KMS-11 (cell line): ENCODE measurements around the gene ROPN1B.

Experiments used
- H2AFZ ChIP-seq: fragments of 200-600 bp; sonication (generic); 2 replicates; pipeline ENCODE4 v1.6.1; 2016; ENCODE audit warnings: antibody characterized with exemption, mixed run types, low read depth
- H3K27ac ChIP-seq: fragments of 200-600 bp; sonication (generic); 2 replicates; pipeline ENCODE4 v1.6.1; 2016; ENCODE audit warnings: mild to moderate bottlenecking, mixed run types
- H3K27me3 ChIP-seq: fragments of 200-600 bp; sonication (generic); 2 replicates; pipeline ENCODE4 v1.6.1; 2017; ENCODE audit warnings: mild to moderate bottlenecking, low read depth, mixed run types, moderate library complexity; ENCODE audit not compliant: insufficient read depth
- H3K36me3 ChIP-seq: fragments of 200-600 bp; sonication (generic); 2 replicates; pipeline ENCODE4 v1.6.1; 2017; ENCODE audit warnings: mild to moderate bottlenecking, mixed run types; ENCODE audit not compliant: insufficient read depth
- H3K4me1 ChIP-seq: fragments of 200-600 bp; sonication (generic); 2 replicates; pipeline ENCODE4 v1.6.1; 2016; ENCODE audit warnings: mild to moderate bottlenecking, low read depth, mixed run types; ENCODE audit not compliant: poor library complexity, severe bottlenecking
- H3K4me2 ChIP-seq: fragments of 200-600 bp; sonication (generic); 2 replicates; pipeline ENCODE4 v1.7.0; 2016; ENCODE audit warnings: mild to moderate bottlenecking, mixed run types
- H3K4me3 ChIP-seq: fragments of 200-600 bp; sonication (generic); IDR thresholded peaks from 2 replicates; pipeline ENCODE4 v1.6.1; 2017; ENCODE audit warnings: low read depth, low read length, mixed read lengths; ENCODE audit not compliant: insufficient read depth
- H3K79me2 ChIP-seq: fragments of 200-600 bp; sonication (generic); 2 replicates; pipeline ENCODE4 v1.6.1; 2016; ENCODE audit warnings: low read depth, mixed run types; ENCODE audit not compliant: insufficient read depth
- H3K9ac ChIP-seq: fragments of 200-600 bp; sonication (generic); 2 replicates; pipeline ENCODE4 v1.6.1; 2016; ENCODE audit warnings: mild to moderate bottlenecking, mixed run types
- H4K20me1 ChIP-seq: fragments of 200-600 bp; sonication (generic); 2 replicates; pipeline ENCODE4 v1.6.1; 2016; ENCODE audit warnings: mild to moderate bottlenecking, mixed run types; ENCODE audit not compliant: insufficient read depth
- TF ChIP-seq, protein P1 (sequence below): fragments of 200-600 bp; sonication (generic); conservative IDR thresholded peaks from 2 replicates; pipeline ENCODE4 v1.6.1; 2017; ENCODE audit warnings: low read depth, mild to moderate bottlenecking, antibody characterized with exemption, low read length, moderate library complexity, mixed read lengths

The ROPN1B gene

DNA sequence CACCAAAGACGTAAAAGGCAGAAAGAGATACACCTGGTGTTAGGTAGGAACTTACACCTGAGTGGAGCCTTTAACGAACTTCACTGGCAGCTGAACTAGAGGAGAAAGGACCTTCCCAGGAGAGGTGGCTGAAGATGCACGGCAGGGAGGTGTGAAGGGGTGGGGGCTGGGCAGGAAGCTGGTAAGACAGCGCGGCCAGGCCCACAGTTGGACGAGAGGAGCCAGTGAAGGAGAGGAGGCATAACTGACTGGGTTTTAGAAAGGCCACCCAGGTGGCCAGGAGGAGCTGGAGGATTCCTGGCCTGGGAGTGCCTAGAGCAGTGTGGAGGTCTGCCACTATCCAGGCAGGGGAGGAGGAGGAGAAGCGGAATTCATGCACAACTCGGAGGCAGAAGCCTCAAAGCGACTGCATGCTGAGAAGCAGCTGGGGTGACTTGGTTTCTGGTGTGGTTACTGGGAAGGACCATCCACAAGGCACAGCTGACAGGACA is 63.0 kb downstream of the ROPN1B start:
- H3K9ac ChIP-seq, result no peak overlapping the region
- no peaks in the 10 kb centered on the region for H3K36me3 ChIP-seq
- no peaks in the 10 kb centered on the region for H3K27me3 ChIP-seq

More for the DNA sequence above, 63.0 kb downstream of the ROPN1B start:
- H3K4me1 ChIP-seq, result no peaks in the 10 kb centered on the region
- no peak overlapping the region for H3K27ac ChIP-seq
- no peaks in the 10 kb centered on the region for H3K79me2 ChIP-seq
- no peaks in the 10 kb centered on the region for H4K20me1 ChIP-seq
- H3K4me2 ChIP-seq, result no peak overlapping the region
- no peak overlapping the region for H2AFZ ChIP-seq
- TF ChIP-seq, protein P1, sequence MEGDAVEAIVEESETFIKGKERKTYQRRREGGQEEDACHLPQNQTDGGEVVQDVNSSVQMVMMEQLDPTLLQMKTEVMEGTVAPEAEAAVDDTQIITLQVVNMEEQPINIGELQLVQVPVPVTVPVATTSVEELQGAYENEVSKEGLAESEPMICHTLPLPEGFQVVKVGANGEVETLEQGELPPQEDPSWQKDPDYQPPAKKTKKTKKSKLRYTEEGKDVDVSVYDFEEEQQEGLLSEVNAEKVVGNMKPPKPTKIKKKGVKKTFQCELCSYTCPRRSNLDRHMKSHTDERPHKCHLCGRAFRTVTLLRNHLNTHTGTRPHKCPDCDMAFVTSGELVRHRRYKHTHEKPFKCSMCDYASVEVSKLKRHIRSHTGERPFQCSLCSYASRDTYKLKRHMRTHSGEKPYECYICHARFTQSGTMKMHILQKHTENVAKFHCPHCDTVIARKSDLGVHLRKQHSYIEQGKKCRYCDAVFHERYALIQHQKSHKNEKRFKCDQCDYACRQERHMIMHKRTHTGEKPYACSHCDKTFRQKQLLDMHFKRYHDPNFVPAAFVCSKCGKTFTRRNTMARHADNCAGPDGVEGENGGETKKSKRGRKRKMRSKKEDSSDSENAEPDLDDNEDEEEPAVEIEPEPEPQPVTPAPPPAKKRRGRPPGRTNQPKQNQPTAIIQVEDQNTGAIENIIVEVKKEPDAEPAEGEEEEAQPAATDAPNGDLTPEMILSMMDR, result no peak
- H3K4me3 ChIP-seq, result no peak overlapping the region
